Mammary epithelial cell (primary cell): ENCODE data around the gene IKZF2.

Experiments
- CTCF ChIP-seq, 2 donors: IDR thresholded peaks in 1 of 2; conservative IDR thresholded peaks in 1 of 2; 2 replicates each; pipeline ENCODE4 v1.5.1; 2011 to 2012; ENCODE audit warnings: inconsistent platforms in 2 of 2, low read length in 2 of 2, mild to moderate bottlenecking in 2 of 2, control low read depth in 1 of 2, low read depth in 1 of 2; ENCODE audit not compliant: insufficient read depth in 1 of 2; ENCODE audit errors: extremely low read depth in 1 of 2
- EZH2 ChIP-seq: IDR thresholded peaks from 2 replicates; pipeline ENCODE4 v1.6.1; 2012; ENCODE audit warnings: low read length, inconsistent platforms, borderline replicate concordance

GRCh38 chr2:213016984-213017351, 134.4 kb downstream of the IKZF2 start:
- TF ChIP-seq CTCF (conservative IDR thresholded peaks at IDR 0.05 in 1 of 2, IDR thresholded peaks at IDR 0.05 in 1 of 2; ENCODE audit: extremely low read depth in 1 of 2, insufficient read depth in 1 of 2, low read depth in 1 of 2, low read length in 2 of 2) (no peak), EZH2 (no peak)
